ENCODE results near the gene VCP.

GRCh38 chr9:35075358-35075757, 2.9 kb upstream of the VCP start:
- TF ChIP-seq, protein P1, sequence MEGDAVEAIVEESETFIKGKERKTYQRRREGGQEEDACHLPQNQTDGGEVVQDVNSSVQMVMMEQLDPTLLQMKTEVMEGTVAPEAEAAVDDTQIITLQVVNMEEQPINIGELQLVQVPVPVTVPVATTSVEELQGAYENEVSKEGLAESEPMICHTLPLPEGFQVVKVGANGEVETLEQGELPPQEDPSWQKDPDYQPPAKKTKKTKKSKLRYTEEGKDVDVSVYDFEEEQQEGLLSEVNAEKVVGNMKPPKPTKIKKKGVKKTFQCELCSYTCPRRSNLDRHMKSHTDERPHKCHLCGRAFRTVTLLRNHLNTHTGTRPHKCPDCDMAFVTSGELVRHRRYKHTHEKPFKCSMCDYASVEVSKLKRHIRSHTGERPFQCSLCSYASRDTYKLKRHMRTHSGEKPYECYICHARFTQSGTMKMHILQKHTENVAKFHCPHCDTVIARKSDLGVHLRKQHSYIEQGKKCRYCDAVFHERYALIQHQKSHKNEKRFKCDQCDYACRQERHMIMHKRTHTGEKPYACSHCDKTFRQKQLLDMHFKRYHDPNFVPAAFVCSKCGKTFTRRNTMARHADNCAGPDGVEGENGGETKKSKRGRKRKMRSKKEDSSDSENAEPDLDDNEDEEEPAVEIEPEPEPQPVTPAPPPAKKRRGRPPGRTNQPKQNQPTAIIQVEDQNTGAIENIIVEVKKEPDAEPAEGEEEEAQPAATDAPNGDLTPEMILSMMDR (conservative IDR thresholded peaks at IDR 0.05; ENCODE audit: low read length): no peak
- TF ChIP-seq EZH2phosphoT487 (IDR thresholded peaks at IDR 0.05; ENCODE audit: borderline replicate concordance): no peak

All from Loucy (cell line).